Stimulated activated CD8-positive, alpha-beta memory T cell treated with anti-CD3 and anti-CD28 coated beads, Interleukin-7, amount 100 ng/mL, for 48 hours (primary cell): ENCODE measurements around the gene CAMK1G.

Source experiments
- DNase-seq, 2 donors: peaks; one replicate each; pipeline ENCODE4 v3.0.0-alpha.2; 2020; ENCODE audit warnings: low read depth in 1 of 2; ENCODE audit errors: extremely low read depth in 1 of 2

The CAMK1G gene

GRCh38 chr1:209657140-209657879 lies 73.8 kb downstream of the CAMK1G start:
- DNase-seq, result no peak

GRCh38 chr1:209657918-209658317 lies 74.4 kb downstream of the CAMK1G start:
- DNase-seq, result no peak

GRCh38 chr1:209659909-209660308 lies 76.4 kb downstream of the CAMK1G start:
- peak in 1 of 2 donors; percentile 14 for DNase-seq

GRCh38 chr1:209661071-209661470 lies 77.6 kb downstream of the CAMK1G start:
- no peak for DNase-seq

- DNase-seq, result no peak
These were observed 79.4 kb downstream of the CAMK1G start for GRCh38 chr1:209662879-209663327.
